ENCODE data around the gene CCND3.

Gene CCND3

GRCh38 chr6:41894366-41895299, 47.0 kb downstream of the CCND3 start:
- TF ChIP-seq POLR2A (IDR thresholded peaks at IDR 0.05; ENCODE audit: low read length) (no peak), GATA1 (IDR thresholded peaks at IDR 0.05; ENCODE audit: low read depth, low read length) (no peak)
- peak; percentile 33 to 49 for DNase-seq

- no peak for DNase-seq
- no peak for TF ChIP-seq POLR2A (IDR thresholded peaks at IDR 0.05; ENCODE audit: low read length)
Observed at GRCh38 chr6:41892921-41893564, 48.6 kb downstream of the CCND3 start.

- no peak for DNase-seq
- TF ChIP-seq POLR2A (IDR thresholded peaks at IDR 0.05; ENCODE audit: low read length): no peak
- TF ChIP-seq GATA1 (IDR thresholded peaks at IDR 0.05; ENCODE audit: low read depth, low read length): no peak
Observed at GRCh38 chr6:41887331-41887751, 54.3 kb downstream of the CCND3 start.

- TF ChIP-seq POLR2A (IDR thresholded peaks at IDR 0.05; ENCODE audit: low read length): no peak
- no peak for TF ChIP-seq GATA1 (IDR thresholded peaks at IDR 0.05; ENCODE audit: low read depth, low read length)
Observed at GRCh38 chr6:41885930-41886329, 55.7 kb downstream of the CCND3 start.

GRCh38 chr6:41884957-41885356, 56.7 kb downstream of the CCND3 start:
- TF ChIP-seq POLR2A (IDR thresholded peaks at IDR 0.05; ENCODE audit: low read length): no peak
- no peak for TF ChIP-seq GATA1 (IDR thresholded peaks at IDR 0.05; ENCODE audit: low read depth, low read length)

More at GRCh38 chr6:41885930-41886329, 55.7 kb downstream of the CCND3 start:
- DNase-seq: no peak

More at GRCh38 chr6:41884957-41885356, 56.7 kb downstream of the CCND3 start:
- no peak for DNase-seq

Measured in erythroblast (primary cell).